HepG2 (cell line): ENCODE results near the gene MEG3. TPM values are rescaled to one million over a fixed set of nuclear protein-coding genes. Genes with fewer than 3 reads are reported as not detected.
A peak's percentile ranks its signal among the peaks of the same experiment; 100 is the strongest.

ENCODE experiments used
- ASH2L ChIP-seq: fragments of 300-600, 200-600 bp; sonication (generic); IDR thresholded peaks from 2 replicates; pipeline ENCODE4 v1.7.0; 2017; ENCODE audit warnings: low read depth, mild to moderate bottlenecking, moderate library complexity, mixed read lengths, low read length; ENCODE audit not compliant: insufficient read length
- ATF3 ChIP-seq: sonication (generic); formaldehyde crosslinking; IDR thresholded peaks from 2 replicates; pipeline ENCODE4 v1.4.0; 2020; ENCODE audit warnings: missing genetic modification reagents
- CCAR2 ChIP-seq: fragments of 200-400 bp; formaldehyde crosslinking; optimal IDR thresholded peaks from 2 replicates; pipeline ENCODE3; 2018; ENCODE audit warnings: low read depth, mild to moderate bottlenecking, low read length, moderate library complexity
- EZH2 ChIP-seq: conservative IDR thresholded peaks from 2 replicates; pipeline ENCODE4 v1.6.1; 2012; ENCODE audit warnings: mild to moderate bottlenecking, low read depth, low read length, moderate library complexity
- GABPA ChIP-seq, 2 experiments: IDR thresholded peaks; 2 replicates each; pipeline ENCODE4 v1.6.1; 2011 to 2016; ENCODE audit warnings: low read depth in 2 of 2, low read length in 1 of 2, missing biosample characterization in 1 of 2, missing genetic modification characterization in 1 of 2
- HNF4G ChIP-seq, 2 experiments: sonication (generic) in 1 of 2; formaldehyde crosslinking in 1 of 2; IDR thresholded peaks; 2 replicates each; pipeline versions ENCODE4 v1.4.0 to v1.6.1; 2011 to 2020; ENCODE audit warnings: borderline replicate concordance in 2 of 2, low read depth in 2 of 2, mild to moderate bottlenecking in 2 of 2, low read length in 1 of 2, missing genetic modification reagents in 1 of 2, moderate library complexity in 1 of 2
- ISL2 ChIP-seq: sonication (generic); formaldehyde crosslinking; IDR thresholded peaks from 2 replicates; pipeline ENCODE4 v1.5.0; 2020; ENCODE audit warnings: missing genetic modification reagents
- MEIS2 ChIP-seq: sonication (generic); formaldehyde crosslinking; IDR thresholded peaks from 2 replicates; pipeline ENCODE4 v1.9.0; 2021; ENCODE audit warnings: mild to moderate bottlenecking, missing genetic modification reagents
- SSRP1 ChIP-seq: IDR thresholded peaks from 2 replicates; pipeline ENCODE4 v1.6.1; 2016; ENCODE audit warnings: control low read depth
- TEAD3 ChIP-seq: optimal IDR thresholded peaks from 2 replicates; pipeline ENCODE3; 2016; ENCODE audit warnings: borderline replicate concordance
- ZBTB4 ChIP-seq: sonication (generic); formaldehyde crosslinking; IDR thresholded peaks from 2 replicates; pipeline ENCODE4 v1.4.0; 2020; ENCODE audit warnings: missing genetic modification reagents, mild to moderate bottlenecking, borderline replicate concordance
- ZBTB40 ChIP-seq, 2 experiments: fragments of 450-650 bp in 1 of 2; sonication (generic) in 1 of 2; formaldehyde crosslinking in 1 of 2; IDR thresholded peaks; 2 replicates each; pipeline versions ENCODE4 v1.6.1 to v1.8.0; 2016 to 2022; ENCODE audit warnings: antibody characterized with exemption in 1 of 2, mild to moderate bottlenecking in 1 of 2, missing genetic modification reagents in 1 of 2
- ZNF556 ChIP-seq: sonication (generic); formaldehyde crosslinking; IDR thresholded peaks from 2 replicates; pipeline ENCODE4 v1.4.0; 2020; ENCODE audit warnings: mild to moderate bottlenecking, missing genetic modification reagents, borderline replicate concordance
- ZNF891 ChIP-seq: sonication (generic); formaldehyde crosslinking; IDR thresholded peaks from 2 replicates; pipeline ENCODE4 v1.5.0; 2020; ENCODE audit warnings: mild to moderate bottlenecking, missing genetic modification reagents
- polyA plus RNA-seq, 8 experiments: library from polyadenylated mRNA; depleted of rRNA in 3 of 8; stranded (reverse) in 7 of 8; unstranded in 1 of 8; fragments of >200 nt; fragmentation: Illumina TruSeq in 4 of 8; extraction: Trizol in 4 of 8; gene quantifications; 2 replicates each; pipeline versions ENCODE4 v1.2.1 to v1.2.3, GENCODE V29; 2011 to 2016; ENCODE audit warnings: low read depth in 4 of 8, missing spikeins in 1 of 8, mixed read lengths in 1 of 8; ENCODE audit not compliant: insufficient read depth in 1 of 8
- total RNA-seq, 5 experiments: library from RNA; depleted of rRNA; stranded (reverse); fragments of >200 nt; fragmentation: Illumina TruSeq; extraction: Trizol; gene quantifications; 2 replicates each; pipeline ENCODE4 v1.2.3, GENCODE V29; 2016; ENCODE audit warnings: low read depth in 1 of 5

MEG3 gene
- total and polyA plus RNA-seq, 2 of the 13 experiments (the other 11 are each of a cell fraction or from before 2014, with no cell fraction given), result 0.17 TPM; not detected in 1

- TF ChIP-seq ASH2L (peak; percentile 66), GABPA (IDR thresholded peaks at IDR 0.05; ENCODE audit: low read depth, low read length) (no peak), GABPA (CRISPR knock-in tag; IDR thresholded peaks at IDR 0.05; ENCODE audit: low read depth) (peak; percentile 36; the same call in 1 of the 2 replicates), ISL2 (CRISPR knock-in tag) (peak; percentile 98), ZNF556 (CRISPR knock-in tag) (peak; percentile 95), ATF3 (peak; percentile 75), MEIS2 (CRISPR knock-in tag) (peak; percentile 96), ZNF891 (peak; percentile 73; the same call in 1 of the 2 replicates), CCAR2 (no peak), ZBTB4 (peak; percentile 95), SSRP1 (CRISPR knock-in tag) (peak; percentile 74; the same call in 1 of the 2 replicates), ZBTB40 (IDR thresholded peaks at IDR 0.05) (no peak), ZBTB40 (CRISPR knock-in tag; IDR thresholded peaks at IDR 0.05) (no peak; the same call in 1 of the 2 replicates), EZH2 (no peak), TEAD3 (CRISPR knock-in tag) (peak; percentile 94), HNF4G (IDR thresholded peaks at IDR 0.05; ENCODE audit: borderline replicate concordance, low read depth, low read length) (peak; percentile 95), HNF4G (CRISPR knock-in tag; IDR thresholded peaks at IDR 0.05; ENCODE audit: borderline replicate concordance, low read depth) (peak; percentile 88; the same call in 1 of the 2 replicates)
These were observed 8.7 kb upstream of the MEG3 start (continued) for GRCh38 chr14:100816950-100817901.
